Osteocyte (in vitro differentiated cells): ENCODE data around the gene LUC7L2. TPM values are rescaled to one million over a fixed set of nuclear protein-coding genes. Genes with fewer than 3 reads are reported as not detected.

Source experiments
- DNase-seq: peaks from one replicate; pipeline ENCODE4 v3.0.0; 2021; ENCODE audit warnings: mixed read lengths; ENCODE audit not compliant: unreplicated experiment; ENCODE audit errors: extremely low spot score
- H3K27ac Mint-ChIP-seq: one replicate; pipeline ENCODE4 v1.8.0; 2021; ENCODE audit warnings: mild to moderate bottlenecking, mixed read lengths; ENCODE audit not compliant: unreplicated experiment
- H3K27me3 Mint-ChIP-seq: one replicate; pipeline ENCODE4 v1.8.0; 2021; ENCODE audit warnings: mixed read lengths; ENCODE audit not compliant: unreplicated experiment
- H3K36me3 Mint-ChIP-seq: one replicate; pipeline ENCODE4 v1.8.0; 2021; ENCODE audit warnings: mixed read lengths; ENCODE audit not compliant: unreplicated experiment
- H3K4me1 Mint-ChIP-seq: one replicate; pipeline ENCODE4 v1.8.0; 2021; ENCODE audit warnings: mixed read lengths; ENCODE audit not compliant: unreplicated experiment
- H3K4me3 Mint-ChIP-seq: one replicate; pipeline ENCODE4 v1.8.0; 2021; ENCODE audit warnings: mild to moderate bottlenecking, moderate library complexity, mixed read lengths; ENCODE audit not compliant: unreplicated experiment
- H3K9me3 Mint-ChIP-seq: one replicate; pipeline ENCODE4 v1.8.0; 2021; ENCODE audit warnings: mixed read lengths; ENCODE audit not compliant: unreplicated experiment
- total RNA-seq: library from RNA; stranded (reverse); gene quantifications from 2 replicates; pipeline ENCODE4 v1.2.1, GENCODE V29; 2021
- TF ChIP-seq, protein P1 (sequence below): fragments of 200-600 bp; sonication (generic); IDR thresholded peaks from 2 replicates; pipeline ENCODE4 v1.5.0; 2021; ENCODE audit warnings: antibody characterized with exemption, mild to moderate bottlenecking, moderate library complexity

The LUC7L2 gene
- total RNA-seq, 1 donor from 2014 or later: 112 TPM

DNA sequence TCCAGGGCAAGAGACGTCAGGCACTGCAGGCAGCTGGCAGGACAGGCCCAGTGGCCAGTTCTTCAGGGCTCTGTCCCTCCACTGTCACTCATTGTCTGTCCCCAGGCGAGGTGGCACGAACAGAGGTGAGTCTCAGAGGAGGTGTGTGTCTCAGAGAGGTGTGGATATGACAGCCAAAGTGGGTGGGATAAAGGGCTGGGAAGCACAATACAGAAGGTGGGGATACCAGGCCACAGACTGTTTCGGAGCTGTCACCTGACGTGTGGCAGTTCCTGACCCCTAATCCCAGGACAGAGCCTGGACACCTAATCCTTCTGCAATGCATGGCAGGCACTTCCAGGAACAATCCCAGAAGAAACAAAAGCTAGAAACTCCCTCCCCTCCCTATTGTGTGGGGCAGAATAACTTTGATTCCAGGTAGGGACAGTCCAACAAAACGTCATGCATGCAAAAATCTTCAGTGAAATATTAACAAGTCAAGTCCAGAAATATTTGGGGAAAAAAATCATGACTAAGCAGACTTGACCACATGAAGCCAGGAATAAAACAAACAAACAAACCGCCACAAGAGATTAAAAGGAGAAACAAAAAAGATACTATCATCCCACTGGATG lies 112.2 kb downstream of the LUC7L2 start:
- H3K27ac Mint-ChIP-seq: no peak overlapping the region
- H3K9me3 Mint-ChIP-seq: peaks cover 5% of the 10 kb centered on the region
- TF ChIP-seq, protein P1, sequence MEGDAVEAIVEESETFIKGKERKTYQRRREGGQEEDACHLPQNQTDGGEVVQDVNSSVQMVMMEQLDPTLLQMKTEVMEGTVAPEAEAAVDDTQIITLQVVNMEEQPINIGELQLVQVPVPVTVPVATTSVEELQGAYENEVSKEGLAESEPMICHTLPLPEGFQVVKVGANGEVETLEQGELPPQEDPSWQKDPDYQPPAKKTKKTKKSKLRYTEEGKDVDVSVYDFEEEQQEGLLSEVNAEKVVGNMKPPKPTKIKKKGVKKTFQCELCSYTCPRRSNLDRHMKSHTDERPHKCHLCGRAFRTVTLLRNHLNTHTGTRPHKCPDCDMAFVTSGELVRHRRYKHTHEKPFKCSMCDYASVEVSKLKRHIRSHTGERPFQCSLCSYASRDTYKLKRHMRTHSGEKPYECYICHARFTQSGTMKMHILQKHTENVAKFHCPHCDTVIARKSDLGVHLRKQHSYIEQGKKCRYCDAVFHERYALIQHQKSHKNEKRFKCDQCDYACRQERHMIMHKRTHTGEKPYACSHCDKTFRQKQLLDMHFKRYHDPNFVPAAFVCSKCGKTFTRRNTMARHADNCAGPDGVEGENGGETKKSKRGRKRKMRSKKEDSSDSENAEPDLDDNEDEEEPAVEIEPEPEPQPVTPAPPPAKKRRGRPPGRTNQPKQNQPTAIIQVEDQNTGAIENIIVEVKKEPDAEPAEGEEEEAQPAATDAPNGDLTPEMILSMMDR: no peak
- no peak for DNase-seq
- no peak overlapping the region for H3K4me3 Mint-ChIP-seq
- peaks cover 3% of the 10 kb centered on the region for H3K27me3 Mint-ChIP-seq
- H3K4me1 Mint-ChIP-seq: peaks cover 8% of the 10 kb centered on the region
- peaks cover 4% of the 10 kb centered on the region for H3K36me3 Mint-ChIP-seq

Other genes with a start within 250 kb of the LUC7L2 start
- 21.0 and 21.9 TPM in 2 replicates for gene UBN2, start 128.7 kb upstream of the LUC7L2 start, total RNA-seq
- gene FMC1, start 18.6 kb upstream of the LUC7L2 start, total RNA-seq: 8.6 and 13.5 TPM in 2 replicates
- not detected in 2 replicates for gene KLRG2, start 123.8 kb downstream of the LUC7L2 start, total RNA-seq
- not detected in 2 replicates for gene CLEC2L, start 163.8 kb downstream of the LUC7L2 start, total RNA-seq